K562 (cell line): ENCODE measurements around the gene OR5H6. TPM values are rescaled to one million over a fixed set of nuclear protein-coding genes. Genes with fewer than 3 reads are reported as not detected.

Experiments
- ATAC-seq: fragments of 200-7000 bp; cut with Tn5 transposase; 3 replicates; pipeline ENCODE4 v1.9.1; 2020; ENCODE audit warnings: moderate library complexity
- BruUV-seq: library from RNA; stranded (reverse); fragments of 400-500 nt; replicated peaks from 2 replicates; lab custom pipeline; 2021; lab: Mats Ljungman, UMichigan
- CTCF ChIA-PET: fragments of 300-600 bp; formaldehyde crosslinking; extraction: SDS; loops from one replicate; lab custom pipeline; 2021; ENCODE audit warnings: low intra/inter-chr PET ratio; lab: Yijun Ruan, JAX
- POLR2A ChIA-PET: fragments of 300-600, 350-650 bp; sonication (Branson Sonifier 250); formaldehyde crosslinking; extraction: SDS; loops from one replicate; lab custom pipeline; 2021; ENCODE audit warnings: antibody characterized with exemption, inconsistent platforms; lab: Yijun Ruan, JAX
- DNase-seq, 4 experiments: peaks; one replicate each; pipeline versions ENCODE4 v3.0.0 to v3.0.0-alpha.2; 2011 to 2018; ENCODE audit warnings: low spot score in 3 of 4, mixed read lengths in 3 of 4; ENCODE audit errors: extremely low read depth in 1 of 4
- FAIRE-seq: peaks from 2 replicates; lab custom pipeline; 2011; peaks lifted over from hg19 to GRCh38; lab: Jason Lieb, UNC
- H2AFZ ChIP-seq: 2 replicates; pipeline ENCODE4 v1.6.0; 2011; ENCODE audit warnings: low read depth, low read length, control low read depth, inconsistent platforms
- H3K27ac ChIP-seq: fragments of 200-600 bp; 3 replicates; pipeline ENCODE4 v1.8.0; 2011; ENCODE audit warnings: low read depth, mild to moderate bottlenecking, control low read depth, inconsistent platforms, low read length, moderate library complexity, mixed read lengths; ENCODE audit errors: extremely low read depth
- H3K27me3 ChIP-seq, 2 experiments: fragments of 300-600 bp in 1 of 2; 2 replicates in 1 of 2; 3 replicates in 1 of 2; pipeline versions ENCODE4 v1.6.0 to v1.8.0; 2011; ENCODE audit warnings: inconsistent platforms in 2 of 2, low read length in 2 of 2, mild to moderate bottlenecking in 1 of 2, mixed read lengths in 1 of 2, moderate library complexity in 1 of 2; ENCODE audit not compliant: control insufficient read depth in 2 of 2, insufficient read depth in 2 of 2
- H3K36me3 ChIP-seq: fragments of 300-600 bp; 3 replicates; pipeline ENCODE4 v1.8.0; 2011; ENCODE audit warnings: mild to moderate bottlenecking, low read length, inconsistent platforms; ENCODE audit not compliant: control insufficient read depth, insufficient read depth
- H3K4me1 ChIP-seq, 2 experiments: fragments of 200-600 bp in 1 of 2; replicated peaks in 1 of 2; 2 replicates in 1 of 2; 3 replicates in 1 of 2; pipeline versions ENCODE4 v1.5.1 to v1.8.0; 2011; ENCODE audit warnings: inconsistent platforms in 2 of 2, low read length in 2 of 2, mild to moderate bottlenecking in 1 of 2, mixed read lengths in 1 of 2, moderate library complexity in 1 of 2; ENCODE audit not compliant: control insufficient read depth in 2 of 2, insufficient read depth in 2 of 2
- H3K4me2 ChIP-seq: 2 replicates; pipeline ENCODE4 v1.6.1; 2011; ENCODE audit warnings: low read length, control low read depth, inconsistent platforms, mixed read lengths; ENCODE audit not compliant: insufficient read depth
- H3K4me3 ChIP-seq: fragments of 200-600 bp; sonication (generic), shearing (Covaris generic); 2 replicates; pipeline ENCODE4 v1.5.1; 2016; ENCODE audit warnings: control low read depth, inconsistent platforms
- H3K79me2 ChIP-seq: fragments of 200-600 bp; 3 replicates; pipeline ENCODE4 v1.8.0; 2011; ENCODE audit warnings: low read length, inconsistent platforms; ENCODE audit not compliant: control insufficient read depth, insufficient read depth
- H3K9ac ChIP-seq, 2 experiments: 2 replicates each; pipeline versions ENCODE4 v1.6.0 to v1.6.1; 2011; ENCODE audit warnings: low read depth in 2 of 2, low read length in 2 of 2, control low read depth in 1 of 2, inconsistent platforms in 1 of 2, mild to moderate bottlenecking in 1 of 2, mixed read lengths in 1 of 2; ENCODE audit not compliant: insufficient read depth in 1 of 2
- H3K9me1 ChIP-seq: one replicate; pipeline ENCODE4 v1.6.0; 2011; ENCODE audit warnings: inconsistent platforms, mild to moderate bottlenecking, low read length, moderate library complexity; ENCODE audit not compliant: control insufficient read depth, insufficient read depth
- H3K9me3 ChIP-seq: replicated peaks from 2 replicates; pipeline ENCODE4 v1.5.1; 2011; ENCODE audit warnings: low read depth, low read length, inconsistent platforms; ENCODE audit not compliant: control insufficient read depth, insufficient read depth
- H4K20me1 ChIP-seq: replicated peaks from 2 replicates; pipeline ENCODE4 v1.6.1; 2011; ENCODE audit warnings: low read length, inconsistent platforms, mixed read lengths; ENCODE audit not compliant: control insufficient read depth, insufficient read depth
- E2F4 ChIP-seq: sonication (generic); formaldehyde crosslinking; IDR thresholded peaks from 2 replicates; pipeline ENCODE4 v1.8.0; 2022; ENCODE audit warnings: mild to moderate bottlenecking, low read depth, missing genetic modification reagents
- HNRNPK ChIP-seq: fragments of 200-400 bp; formaldehyde crosslinking; IDR thresholded peaks from one replicate; pipeline ENCODE4 v1.6.1; 2018; ENCODE audit warnings: mild to moderate bottlenecking, low read depth, low read length; ENCODE audit not compliant: poor library complexity, severe bottlenecking
- NFYB ChIP-seq: IDR thresholded peaks from 2 replicates; pipeline ENCODE4 v1.6.1; 2011; ENCODE audit warnings: mild to moderate bottlenecking, moderate library complexity; ENCODE audit not compliant: insufficient read length; ENCODE audit errors: extremely low read depth
- RREB1 ChIP-seq: fragments of 250-450 bp; sonication (Bioruptor Pico); IDR thresholded peaks from 2 replicates; pipeline ENCODE4 v1.4.0; 2020
- ZNF785 ChIP-seq: fragments of 250-450 bp; sonication (Bioruptor Pico); IDR thresholded peaks from 2 replicates; pipeline ENCODE4 v1.4.0; 2020; ENCODE audit warnings: mild to moderate bottlenecking
- ZNF830 ChIP-seq: fragments of 250-450 bp; sonication (Bioruptor Pico); IDR thresholded peaks from 2 replicates; pipeline ENCODE4 v1.5.0; 2021; ENCODE audit warnings: mild to moderate bottlenecking
- WGBS: fragments of 100-300 bp; shearing (Covaris generic); methylation state at CpG from one replicate; pipeline ENCODE4 v1.1.6; 2016; ENCODE audit warnings: low coverage, mixed read lengths; ENCODE audit not compliant: insufficient coverage; ENCODE audit errors: missing lambda C conversion rate; 5-methylcytosine and 5-hydroxymethylcytosine counted together
- in situ Hi-C: fragments of 300-500 bp; cut with MboI; formaldehyde crosslinking; loops from 4 replicates; pipeline ENCODE4 v1.15.0; 2018; ENCODE audit warnings: inconsistent platforms, mixed read lengths
- intact Hi-C: fragments of 100-400 bp; cut with micrococcal nuclease; formaldehyde crosslinking; loops from 2 replicates; pipeline ENCODE4 v1.14.2; 2022
- polyA plus RNA-seq, 8 experiments: library from polyadenylated mRNA; depleted of rRNA in 4 of 8; stranded (reverse) in 5 of 8; unstranded in 3 of 8; fragments of >200 nt; fragmentation: Nextera tagmentation in 2 of 8; fragmentation: Illumina TruSeq in 1 of 8; extraction: Ambion mirVana in 2 of 8; extraction: Trizol in 1 of 8; gene quantifications; 2 replicates each; pipeline versions ENCODE4 v1.2.1 to v1.2.3, GENCODE V29; 2011 to 2014; ENCODE audit warnings: inconsistent platforms in 1 of 8, missing spikeins in 1 of 8
- total RNA-seq, 7 experiments: library from RNA; depleted of rRNA in 6 of 7; stranded (reverse); fragments of >200 nt in 6 of 7; fragmentation: Illumina TruSeq in 2 of 7; extraction: Trizol in 2 of 7; gene quantifications; 2 replicates each; pipeline versions ENCODE4 v1.2.1 to v1.2.3, GENCODE V29; 2011 to 2021; ENCODE audit warnings: low replicate concordance in 1 of 7

Gene OR5H6
- total and polyA plus RNA-seq, 9 of the 15 experiments (the other 6 are each of a cell fraction or from before 2014, with no cell fraction given), result 0.08 TPM; not detected in 8

- TF ChIP-seq ZNF830 (CRISPR knock-in tag) (no peak), E2F4 (CRISPR knock-in tag) (no peak), NFYB (no peak)
Observed at GRCh38 chr3:98232489-98232888, 31.6 kb upstream of the OR5H6 start (continued).

GRCh38 chr3:98233468-98233867, 30.6 kb upstream of the OR5H6 start:
- Histone ChIP-seq H3K9ac (no peak overlapping the region), H3K9me3 (no peaks in the 10 kb centered on the region), H4K20me1 (no peaks in the 10 kb centered on the region), H3K27me3 (no peaks in the 10 kb centered on the region), H3K36me3 (no peaks in the 10 kb centered on the region), H3K4me1 (no peaks in the 10 kb centered on the region), H3K4me3 (no peak overlapping the region), H2AFZ (no peak overlapping the region), H3K27ac (no peak overlapping the region), H3K9me1 (no peaks in the 10 kb centered on the region), H3K4me2 (no peak overlapping the region), H3K79me2 (no peaks in the 10 kb centered on the region)
- intact Hi-C loops, result no loop called here
- DNase-seq (no peak), ATAC-seq (no peak), FAIRE-seq (no peak)
- BruUV-seq, result no TSS peak
- TF ChIP-seq RREB1 (CRISPR knock-in tag), result no peak
- TF ChIP-seq HNRNPK, result no peak
- no peak for TF ChIP-seq ZNF785 (CRISPR knock-in tag)
- CTCF ChIA-PET, result no interaction called here
- in situ Hi-C loops, result no loop called here
- WGBS, result 0% methylated on average over 1 of the region's 5 CpGs
- POLR2A ChIA-PET, result no interaction called here
